Calu3 (cell line): Measurements from ENCODE around the gene CYGB. TPM values are rescaled to one million over a fixed set of nuclear protein-coding genes. Genes with fewer than 3 reads are reported as not detected.
"Not testable (repeated sequence)": the region's sequence is repeated elsewhere in the genome, so short reads cannot be mapped to it uniquely, and the experiment has no call there.

Experiments used
- BruUV-seq: library from RNA; stranded (reverse); fragments of 400-500 nt; replicated peaks from 2 replicates; lab custom pipeline; 2021; lab: Mats Ljungman, UMichigan
- CTCF ChIA-PET: fragments of 300-600 bp; sonication (Branson Sonifier 250); formaldehyde crosslinking; loops from one replicate; lab custom pipeline; 2022; ENCODE audit warnings: antibody characterized with exemption; lab: Charles Lee
- DNase-seq: peaks from one replicate; pipeline ENCODE4 v3.0.0; 2022
- H3K27ac Mint-ChIP-seq: one replicate; pipeline ENCODE4 v1.8.0; 2022; ENCODE audit warnings: mixed read lengths; ENCODE audit not compliant: unreplicated experiment
- H3K27me3 Mint-ChIP-seq: one replicate; pipeline ENCODE4 v1.8.0; 2022; ENCODE audit warnings: mixed read lengths; ENCODE audit not compliant: unreplicated experiment
- H3K36me3 Mint-ChIP-seq: one replicate; pipeline ENCODE4 v1.8.0; 2022; ENCODE audit warnings: mild to moderate bottlenecking, moderate library complexity, mixed read lengths; ENCODE audit not compliant: insufficient read depth, unreplicated experiment
- H3K4me1 Mint-ChIP-seq: one replicate; pipeline ENCODE4 v1.8.0; 2022; ENCODE audit warnings: mild to moderate bottlenecking, low read depth, mixed read lengths; ENCODE audit not compliant: unreplicated experiment
- H3K4me3 Mint-ChIP-seq: one replicate; pipeline ENCODE4 v1.8.0; 2022; ENCODE audit warnings: mild to moderate bottlenecking, low read depth, moderate library complexity, mixed read lengths; ENCODE audit not compliant: unreplicated experiment
- H3K9me3 Mint-ChIP-seq: one replicate; pipeline ENCODE4 v1.8.0; 2022; ENCODE audit warnings: low read depth, mixed read lengths; ENCODE audit not compliant: unreplicated experiment
- CTCF ChIP-seq: fragments of 200-600 bp; IDR thresholded peaks from one replicate; pipeline ENCODE4 v1.8.0; 2022; ENCODE audit warnings: antibody characterized with exemption; ENCODE audit not compliant: unreplicated experiment
- intact Hi-C: fragments of 100-400 bp; cut with micrococcal nuclease; formaldehyde crosslinking; loops from one replicate; pipeline ENCODE4 v1.10.0; 2022; ENCODE audit not compliant: unreplicated experiment
- total RNA-seq: library from RNA; stranded (reverse); gene quantifications from 2 replicates; pipeline ENCODE4 v1.2.3, GENCODE V29; 2022

The CYGB gene
- total RNA-seq, 1 experiment from 2014 or later, result not detected

GRCh38 chr17:76517638-76518038 is 19.9 kb downstream of the CYGB start:
- intact Hi-C loops, result no loop called here

GRCh38 chr17:76515274-76515949 is 22.1 kb downstream of the CYGB start:
- intact Hi-C loops, result no loop called here
- TF ChIP-seq CTCF, result no peak
- Mint-ChIP-seq H3K27me3 (peaks cover 64% of the 10 kb centered on the region), H3K9me3 (no peaks in the 10 kb centered on the region), H3K27ac (no peak overlapping the region), H3K36me3 (no peaks in the 10 kb centered on the region), H3K4me3 (no peak overlapping the region), H3K4me1 (no peaks in the 10 kb centered on the region)
- CTCF ChIA-PET, result interaction anchor here (0.7 kb wide), 2 partner anchors 12 to 156 kb away, joined by 3 to 4 read pairs; no protein-coding TSS in a partner anchor
- no peak for DNase-seq
- no TSS peak for BruUV-seq

More at GRCh38 chr17:76517638-76518038, 19.9 kb downstream of the CYGB start:
- Mint-ChIP-seq H3K27me3 (peaks cover 59% of the 10 kb centered on the region), H3K9me3 (no peaks in the 10 kb centered on the region), H3K36me3 (no peaks in the 10 kb centered on the region), H3K4me3 (no peak overlapping the region), H3K4me1 (no peaks in the 10 kb centered on the region), H3K27ac (no peak overlapping the region)
- no peak for DNase-seq
- CTCF ChIA-PET, result no interaction called here
- no peak for TF ChIP-seq CTCF
- BruUV-seq, result no TSS peak

GRCh38 chr17:76514355-76514754 is 23.2 kb downstream of the CYGB start:
- BruUV-seq, H3K4me1 Mint-ChIP-seq, H3K9me3 Mint-ChIP-seq, CTCF ChIA-PET, H3K36me3 Mint-ChIP-seq, intact Hi-C loops, DNase-seq, H3K4me3 Mint-ChIP-seq, H3K27ac Mint-ChIP-seq: not testable (repeated sequence)
- peaks cover 58% of the 10 kb centered on the region for H3K27me3 Mint-ChIP-seq

GRCh38 chr17:76513306-76513692 is 24.2 kb downstream of the CYGB start:
- no peak for TF ChIP-seq CTCF
- intact Hi-C loops, result no loop called here
- Mint-ChIP-seq H3K27ac (no peak overlapping the region), H3K36me3 (no peaks in the 10 kb centered on the region), H3K4me3 (no peak overlapping the region), H3K9me3 (no peaks in the 10 kb centered on the region), H3K27me3 (peaks cover 57% of the 10 kb centered on the region), H3K4me1 (no peaks in the 10 kb centered on the region)
- DNase-seq, result no peak
- BruUV-seq, result no TSS peak
- CTCF ChIA-PET, result interaction anchor here (0.7 kb wide), 2 partner anchors 125 to 1101 kb away, joined by 3 read pairs; no protein-coding TSS in a partner anchor
